ENCODE results near the gene TTLL10. TPM values are rescaled to one million over a fixed set of nuclear protein-coding genes. Genes with fewer than 3 reads are reported as not detected.

The TTLL10 gene
- total RNA-seq, 1 donor from 2014 or later, result not detected

GRCh38 chr1:1236945-1237873 is 63.5 kb downstream of the TTLL10 start:
- Histone ChIP-seq H3K27me3 (ENCODE audit: control insufficient read depth, insufficient read depth, low read length) (peaks cover 27% of the 10 kb centered on the region), H3K36me3 (ENCODE audit: control insufficient read depth, insufficient read depth, low read length) (peaks cover 2% of the 10 kb centered on the region), H3K4me3 (ENCODE audit: low read depth, low read length) (no peak overlapping the region)
- DNase-seq (ENCODE audit: low read depth), result no peak
- no peak for TF ChIP-seq CTCF (IDR thresholded peaks at IDR 0.05; ENCODE audit: insufficient read depth, low read length, poor library complexity, severe bottlenecking)

- TF ChIP-seq CTCF (IDR thresholded peaks at IDR 0.05; ENCODE audit: insufficient read depth, low read length, poor library complexity, severe bottlenecking), result no peak
- Histone ChIP-seq H3K4me3 (ENCODE audit: low read depth, low read length) (no peak overlapping the region), H3K27me3 (ENCODE audit: control insufficient read depth, insufficient read depth, low read length) (peaks cover 32% of the 10 kb centered on the region), H3K36me3 (ENCODE audit: control insufficient read depth, insufficient read depth, low read length) (peaks cover under 1% of the 10 kb centered on the region)
- DNase-seq (ENCODE audit: low read depth), result no peak
These were observed 64.4 kb downstream of the TTLL10 start for GRCh38 chr1:1237874-1238701.

- Histone ChIP-seq H3K27me3 (ENCODE audit: control insufficient read depth, insufficient read depth, low read length) (peaks cover 36% of the 10 kb centered on the region), H3K36me3 (ENCODE audit: control insufficient read depth, insufficient read depth, low read length) (no peaks in the 10 kb centered on the region), H3K4me3 (ENCODE audit: low read depth, low read length) (no peak overlapping the region)
- no peak for DNase-seq (ENCODE audit: low read depth)
- no peak for TF ChIP-seq CTCF (IDR thresholded peaks at IDR 0.05; ENCODE audit: insufficient read depth, low read length, poor library complexity, severe bottlenecking)
These were observed 65.1 kb downstream of the TTLL10 start for GRCh38 chr1:1238702-1239178.

GRCh38 chr1:1239227-1239613 is 65.5 kb downstream of the TTLL10 start:
- peaks cover 41% of the 10 kb centered on the region for H3K27me3 ChIP-seq (ENCODE audit: control insufficient read depth, insufficient read depth, low read length)
- no peak for DNase-seq (ENCODE audit: low read depth)
- TF ChIP-seq CTCF (IDR thresholded peaks at IDR 0.05; ENCODE audit: insufficient read depth, low read length, poor library complexity, severe bottlenecking), result no peak
- H3K36me3 ChIP-seq (ENCODE audit: control insufficient read depth, insufficient read depth, low read length), result no peaks in the 10 kb centered on the region
- H3K4me3 ChIP-seq (ENCODE audit: low read depth, low read length), result no peak overlapping the region

- H3K27me3 ChIP-seq (ENCODE audit: control insufficient read depth, insufficient read depth, low read length), result peaks cover 44% of the 10 kb centered on the region
- H3K4me3 ChIP-seq (ENCODE audit: low read depth, low read length), result no peak overlapping the region
- H3K36me3 ChIP-seq (ENCODE audit: control insufficient read depth, insufficient read depth, low read length), result no peaks in the 10 kb centered on the region
- TF ChIP-seq CTCF (IDR thresholded peaks at IDR 0.05; ENCODE audit: insufficient read depth, low read length, poor library complexity, severe bottlenecking), result no peak
- no peak for DNase-seq (ENCODE audit: low read depth)
These were observed 66.1 kb downstream of the TTLL10 start for GRCh38 chr1:1239614-1240347.
